Erythroblast (primary cell): ENCODE data around the gene DNAJB13.

Source experiments
- GATA1 ChIP-seq: IDR thresholded peaks from 2 replicates; pipeline ENCODE4 v1.6.1; 2011; ENCODE audit warnings: low read depth, mild to moderate bottlenecking, control low read depth, low read length, moderate library complexity
- POLR2A ChIP-seq: IDR thresholded peaks from 2 replicates; pipeline ENCODE4 v1.6.1; 2011; ENCODE audit warnings: mild to moderate bottlenecking, low read length

GRCh38 chr11:73962101-73962705 is 11.4 kb downstream of the DNAJB13 start:
- TF ChIP-seq POLR2A (no peak), GATA1 (no peak)
